Stimulated activated CD4-positive, alpha-beta T cell treated with anti-CD3 and anti-CD28 coated beads, Interleukin-4, amount 100 ng/mL, for 1 hour (primary cell): ENCODE measurements around the gene NAALADL2.
"Not testable (repeated sequence)": the region's sequence is repeated elsewhere in the genome, so short reads cannot be mapped to it uniquely, and the experiment has no call there.

Experiments used
- DNase-seq: peaks from one replicate; pipeline ENCODE4 v3.0.0-alpha.2; 2020

The NAALADL2 gene

DNA sequence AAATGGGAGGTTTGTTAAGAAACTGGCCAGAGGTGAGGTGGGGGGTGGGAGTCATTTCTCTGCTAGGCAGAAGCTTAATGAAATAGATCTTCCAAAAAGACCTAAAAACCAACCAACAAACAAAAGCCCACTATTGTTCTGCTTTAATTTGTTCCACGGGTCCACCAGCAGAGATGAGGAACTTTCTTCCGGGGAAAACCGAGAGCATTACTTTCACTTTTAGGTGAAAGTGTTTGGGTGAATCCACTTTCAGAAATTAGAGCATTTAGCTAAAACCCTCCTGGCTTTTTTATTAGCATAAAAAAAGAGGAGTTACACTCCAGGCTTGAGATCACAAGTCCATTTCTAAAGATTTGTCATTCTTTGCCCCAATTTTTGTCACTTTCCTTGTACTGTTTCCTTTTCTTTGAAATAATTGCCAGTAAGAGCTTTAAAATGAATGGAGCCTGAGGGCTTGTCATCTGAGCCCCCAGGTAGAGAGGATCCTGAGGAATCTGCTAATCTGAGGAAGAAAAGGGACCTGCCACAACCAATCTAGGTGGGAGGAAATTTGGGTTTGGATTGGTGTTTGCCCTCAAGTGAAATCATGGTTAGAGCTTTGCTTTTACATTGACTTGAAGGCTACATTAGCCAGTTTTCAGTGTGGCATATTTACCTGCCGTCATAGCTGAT, 667.6 kb downstream of the NAALADL2 start:
- DNase-seq, result no peak

DNA sequence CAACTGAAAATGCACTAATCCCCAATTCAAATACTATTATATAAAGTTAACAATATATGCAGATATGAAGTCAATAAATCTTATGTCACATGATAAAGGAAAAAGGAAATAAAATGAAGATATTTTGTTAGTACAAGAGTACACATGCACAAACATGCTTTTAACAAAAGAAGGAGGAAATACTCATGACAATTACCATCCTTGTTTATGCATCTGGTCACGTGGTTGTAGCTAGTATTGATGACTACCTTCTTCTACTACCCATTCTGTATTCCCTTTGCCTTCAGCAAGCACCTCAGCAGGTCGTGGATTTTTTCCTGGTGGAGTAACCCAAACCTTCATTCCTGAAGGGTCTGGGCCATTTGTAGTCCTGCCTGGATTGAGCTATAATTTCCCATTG, 669.6 kb downstream of the NAALADL2 start:
- DNase-seq, result not testable (repeated sequence)

DNA sequence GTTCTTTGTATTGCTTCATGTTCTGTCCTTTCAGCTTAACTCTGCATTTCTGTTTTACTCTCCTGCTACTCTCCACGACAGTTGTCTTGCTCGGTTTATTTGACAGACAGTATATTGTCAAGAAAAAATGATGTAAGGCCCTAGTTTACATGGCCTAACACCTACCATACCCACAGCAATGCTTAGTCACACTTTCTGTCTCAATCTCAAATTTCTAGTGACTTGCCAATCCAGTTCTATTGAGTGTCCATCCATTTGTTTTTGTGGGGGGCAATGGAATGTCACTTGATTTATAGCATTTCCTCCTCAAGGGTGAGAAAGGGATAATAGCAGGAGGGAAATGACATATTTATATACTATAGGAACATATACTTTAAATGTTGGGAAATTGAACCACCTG, 676.2 kb downstream of the NAALADL2 start:
- no peak for DNase-seq

- DNase-seq, result no peak
These were observed 687.0 kb downstream of the NAALADL2 start for GRCh38 chr3:175546115-175546514.

- DNase-seq, result no peak
These were observed 693.8 kb downstream of the NAALADL2 start for GRCh38 chr3:175552929-175553328.

DNA sequence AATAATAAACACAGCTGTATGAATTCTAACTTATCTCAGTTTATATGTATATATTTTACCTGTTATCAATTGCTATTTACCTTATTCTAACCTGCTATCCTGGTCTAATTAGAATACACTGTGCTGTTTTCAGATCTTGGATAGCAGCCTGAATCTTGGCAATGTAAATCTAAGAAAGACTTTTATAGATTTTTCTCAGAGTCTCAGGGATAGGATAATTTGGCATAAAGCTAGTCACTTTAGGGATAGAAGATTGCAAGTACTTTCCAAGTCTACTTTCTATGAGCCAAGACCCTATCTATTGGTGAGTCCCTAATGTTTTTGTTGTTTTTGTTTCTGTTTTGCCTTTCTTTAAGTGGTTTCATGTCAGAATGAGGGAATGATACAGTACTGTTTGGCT, 695.7 kb downstream of the NAALADL2 start:
- DNase-seq, result no peak

DNA sequence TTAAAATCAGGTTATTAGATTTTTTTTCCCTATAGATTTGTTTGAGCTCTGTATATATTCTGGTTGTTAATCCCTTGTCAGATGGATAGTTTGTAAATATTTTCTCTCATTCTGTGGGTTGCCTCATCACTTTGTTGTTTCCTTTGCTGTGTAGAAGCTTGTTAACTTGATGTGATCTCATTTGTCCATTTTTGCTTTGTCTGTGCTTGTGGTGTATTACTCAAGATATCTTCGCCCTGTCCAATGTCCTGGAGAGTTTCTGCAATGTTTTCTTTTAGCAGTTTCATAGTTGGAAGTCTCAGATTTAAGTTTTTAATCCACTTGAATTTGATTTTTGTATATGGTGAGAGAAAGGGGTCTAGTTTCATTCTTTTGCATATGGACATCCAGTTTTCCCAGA, 699.1 kb downstream of the NAALADL2 start:
- DNase-seq, result no peak

- DNase-seq, result no peak
These were observed 705.2 kb downstream of the NAALADL2 start for GRCh38 chr3:175564363-175564762.

GRCh38 chr3:175571096-175571495, 712.0 kb downstream of the NAALADL2 start:
- no peak for DNase-seq

DNA sequence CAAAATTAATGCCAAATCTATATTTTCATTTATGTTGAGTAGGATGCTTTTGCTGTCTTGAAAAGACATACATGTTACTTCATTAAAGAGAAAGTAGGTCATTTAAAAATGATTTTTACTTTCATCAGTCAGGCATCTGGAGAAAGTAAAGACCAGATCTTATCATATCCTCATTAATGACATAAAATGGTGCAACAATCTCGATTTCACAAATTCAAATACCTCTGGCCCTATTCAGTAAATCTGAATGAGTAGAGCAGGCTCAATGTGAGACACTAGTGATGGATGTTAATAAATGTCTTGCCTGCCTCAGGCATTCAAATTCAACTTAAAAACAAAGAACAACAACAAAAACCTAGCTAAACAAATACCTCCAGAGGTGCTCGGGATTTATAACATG, 714.1 kb downstream of the NAALADL2 start:
- DNase-seq, result no peak

DNA sequence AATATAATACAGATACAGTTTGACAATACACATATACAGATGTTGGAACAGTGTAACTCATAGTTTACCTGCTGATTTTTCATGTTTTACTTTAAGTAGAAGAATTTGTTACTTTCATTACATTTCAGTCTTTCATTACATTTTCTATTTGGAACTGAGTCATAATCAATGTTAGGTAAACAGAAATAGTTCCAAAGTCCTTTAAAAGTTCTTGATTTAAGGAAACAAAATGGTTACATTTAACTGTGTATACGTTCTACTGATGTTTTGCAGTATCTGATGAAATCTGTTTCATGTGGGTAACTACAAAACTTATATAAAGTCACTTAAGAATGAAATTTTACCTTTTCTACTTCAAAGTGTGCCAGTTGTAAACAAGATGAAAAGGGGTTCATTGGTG, 721.2 kb downstream of the NAALADL2 start:
- DNase-seq, result no peak

GRCh38 chr3:175585898-175586297, 726.8 kb downstream of the NAALADL2 start:
- no peak for DNase-seq

DNA sequence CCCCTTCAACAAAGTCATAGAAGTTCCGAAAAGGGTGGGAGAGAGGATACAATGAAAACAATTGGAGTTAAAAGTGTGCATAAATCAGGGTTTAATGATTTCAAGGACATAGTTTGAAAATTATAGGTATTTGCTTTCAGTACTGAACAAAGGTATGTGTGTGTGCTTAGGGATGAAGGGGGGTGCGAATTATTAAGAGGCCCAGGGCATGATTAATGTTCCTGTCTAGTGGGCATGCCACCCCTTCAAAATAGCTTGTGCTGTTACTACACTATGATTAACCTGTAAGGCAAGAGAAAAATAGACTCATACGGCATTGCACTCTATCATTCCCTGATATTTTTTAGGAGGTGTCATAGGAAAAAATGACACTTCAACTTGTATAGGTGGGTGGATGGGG, 731.6 kb downstream of the NAALADL2 start:
- no peak for DNase-seq

DNA sequence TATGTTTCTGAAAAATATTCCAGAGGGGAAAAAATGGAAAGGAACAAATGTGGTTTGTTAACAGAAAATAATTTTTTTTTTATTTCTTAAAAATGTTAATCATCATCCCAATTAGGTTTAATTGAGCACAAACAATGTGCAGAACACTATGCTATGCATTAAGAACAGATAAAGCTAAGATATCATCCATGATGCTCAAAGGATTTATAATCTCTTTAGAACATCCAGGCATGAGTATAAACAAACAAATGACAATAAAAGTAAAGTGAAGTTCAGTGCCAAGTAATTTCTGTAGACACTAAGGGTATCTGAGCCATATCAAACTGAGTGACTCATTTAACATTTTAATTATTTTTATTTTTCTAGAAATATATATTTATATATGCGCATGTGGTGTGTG, 732.2 kb downstream of the NAALADL2 start:
- no peak for DNase-seq

DNA sequence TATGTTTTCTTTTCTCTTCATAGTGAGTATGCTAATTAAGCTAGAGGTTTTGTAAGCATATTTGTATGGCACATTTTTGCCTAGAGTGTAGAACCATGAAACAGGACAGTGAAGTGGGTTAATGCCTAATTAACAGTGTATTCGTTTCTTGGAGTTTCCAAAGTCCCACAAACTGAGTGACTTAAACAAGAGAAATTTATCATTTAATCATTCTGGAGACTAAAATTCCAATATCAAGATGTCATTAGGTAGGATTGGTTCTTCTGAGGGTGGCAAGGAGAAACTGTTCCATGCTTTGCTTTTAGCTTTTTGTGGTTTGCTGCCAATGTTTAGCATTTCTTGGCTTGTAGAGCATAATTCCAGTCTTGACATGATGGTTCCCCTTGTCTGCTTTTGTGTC, 734.2 kb downstream of the NAALADL2 start:
- DNase-seq, result no peak

DNA sequence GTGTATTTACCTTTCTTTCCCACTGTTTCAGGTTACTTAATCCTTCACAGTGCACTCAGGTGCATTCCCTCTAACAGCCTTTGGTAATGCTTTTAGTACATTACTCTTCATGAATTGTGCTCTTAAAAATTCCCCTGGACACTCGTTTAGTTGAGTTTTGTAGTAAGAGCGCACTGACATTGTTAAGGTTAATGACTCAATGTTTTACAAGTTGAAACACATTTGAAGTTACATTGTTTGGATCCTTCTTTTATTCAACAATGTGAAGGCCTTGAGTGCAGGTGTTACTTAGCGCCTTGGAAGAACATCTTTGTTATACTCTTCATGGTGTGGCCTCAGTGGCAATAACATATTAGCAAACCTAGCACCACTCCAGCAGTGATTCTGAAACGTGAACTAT, 739.6 kb downstream of the NAALADL2 start:
- DNase-seq, result no peak

DNA sequence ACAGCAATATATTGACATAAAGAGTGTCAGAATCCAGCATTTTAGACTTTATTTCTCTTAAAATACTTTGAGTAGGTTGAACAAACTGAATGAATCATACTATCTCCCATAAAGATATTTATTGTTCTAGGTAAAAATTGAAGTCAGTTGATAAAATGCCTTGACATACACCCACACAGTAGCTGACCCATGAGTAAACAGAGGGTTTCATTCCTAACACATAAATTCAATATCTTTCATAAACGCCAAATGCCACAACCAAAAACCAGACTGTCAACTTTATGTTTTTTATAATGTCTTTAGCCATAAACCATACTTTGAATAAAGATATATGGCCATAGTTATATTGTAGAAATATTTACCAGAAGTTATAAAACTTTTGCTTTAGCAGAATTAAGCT, 742.4 kb downstream of the NAALADL2 start:
- no peak for DNase-seq

DNA sequence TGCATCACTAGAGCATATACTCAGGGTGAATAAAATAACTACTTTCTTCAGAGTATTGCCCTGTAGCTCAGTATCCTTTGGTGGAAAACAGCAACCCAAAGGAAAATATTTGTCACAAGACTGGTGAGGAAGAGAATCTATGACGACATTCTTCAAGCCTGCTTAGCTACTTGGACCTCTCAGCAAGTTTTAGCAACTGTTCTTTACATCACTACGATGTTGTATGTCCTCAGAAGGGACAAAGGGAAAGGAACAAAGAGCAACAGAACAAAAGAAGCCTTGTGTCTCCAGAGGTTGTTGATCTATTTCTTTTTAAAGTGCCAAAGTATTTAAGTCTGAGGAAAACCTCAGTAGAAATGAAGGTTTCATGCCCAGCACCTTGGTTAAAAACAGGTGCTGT, 746.7 kb downstream of the NAALADL2 start:
- DNase-seq, result no peak

DNA sequence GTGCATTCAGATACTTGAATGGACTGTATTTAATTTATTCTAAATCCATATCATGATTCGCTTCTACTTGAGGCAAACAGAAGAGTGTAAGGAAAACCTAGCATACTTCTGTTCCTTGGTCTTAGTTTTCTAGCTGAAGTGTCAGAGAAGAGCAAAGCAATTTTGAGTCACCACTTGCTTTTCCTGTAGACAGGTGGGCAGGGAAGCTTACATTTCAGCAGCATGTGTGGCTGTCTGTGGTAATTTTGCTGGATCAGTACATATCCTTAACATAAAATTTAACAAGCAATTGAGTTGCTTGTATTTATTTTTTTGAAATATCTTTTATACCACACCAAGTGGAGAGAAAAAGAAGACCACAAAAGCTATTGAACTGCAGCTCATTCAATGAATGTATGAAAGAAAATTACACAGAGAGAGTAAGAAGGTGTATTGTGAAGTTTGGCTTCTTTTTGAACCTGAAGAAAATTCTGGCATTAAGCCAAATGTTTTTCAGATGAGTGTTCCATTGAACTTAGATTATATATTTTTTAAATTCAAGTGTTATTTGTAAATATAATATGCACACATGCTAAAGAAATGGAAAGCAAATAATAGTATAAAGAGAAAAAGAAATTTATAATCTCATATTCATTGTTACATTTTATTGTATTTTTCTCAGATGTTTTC, 747.6 kb downstream of the NAALADL2 start:
- no peak for DNase-seq

DNA sequence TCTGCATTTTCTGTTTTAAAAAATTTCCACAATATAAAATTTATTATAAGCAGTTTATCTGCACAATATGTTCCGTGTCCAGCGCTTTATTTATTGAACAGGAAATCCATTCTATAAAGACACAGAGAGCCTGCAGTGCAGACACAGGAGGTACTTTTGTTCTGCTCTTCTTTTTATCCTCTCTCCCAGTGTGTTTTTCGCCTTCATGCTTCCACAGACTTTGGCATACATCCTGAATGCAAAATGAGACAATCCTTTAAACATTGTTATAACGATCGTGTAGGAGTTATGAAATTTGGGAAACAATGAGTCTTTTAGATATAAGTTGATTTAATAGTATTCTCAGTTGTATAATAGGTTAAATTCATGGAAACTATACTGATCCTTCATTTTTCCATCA, 749.2 kb downstream of the NAALADL2 start:
- DNase-seq, result no peak

DNA sequence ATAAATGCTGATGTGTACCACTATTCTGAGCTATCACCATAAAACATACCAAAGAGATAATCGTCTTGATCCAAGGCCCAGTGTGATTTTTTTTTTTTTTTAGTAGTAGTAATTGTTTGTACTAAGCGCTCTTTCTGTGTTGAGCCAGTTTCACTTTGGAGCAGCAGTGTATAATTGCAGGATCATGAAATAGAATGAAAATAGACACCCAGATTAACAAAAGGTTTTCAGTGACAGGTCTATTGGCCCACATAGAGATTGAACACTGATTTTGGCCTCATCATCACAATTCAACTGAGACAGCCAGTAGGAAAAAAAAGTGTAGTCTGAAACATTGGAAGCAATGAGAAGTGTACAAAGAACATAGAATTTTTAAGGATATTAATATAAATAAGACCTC, 749.8 kb downstream of the NAALADL2 start:
- DNase-seq, result no peak

DNA sequence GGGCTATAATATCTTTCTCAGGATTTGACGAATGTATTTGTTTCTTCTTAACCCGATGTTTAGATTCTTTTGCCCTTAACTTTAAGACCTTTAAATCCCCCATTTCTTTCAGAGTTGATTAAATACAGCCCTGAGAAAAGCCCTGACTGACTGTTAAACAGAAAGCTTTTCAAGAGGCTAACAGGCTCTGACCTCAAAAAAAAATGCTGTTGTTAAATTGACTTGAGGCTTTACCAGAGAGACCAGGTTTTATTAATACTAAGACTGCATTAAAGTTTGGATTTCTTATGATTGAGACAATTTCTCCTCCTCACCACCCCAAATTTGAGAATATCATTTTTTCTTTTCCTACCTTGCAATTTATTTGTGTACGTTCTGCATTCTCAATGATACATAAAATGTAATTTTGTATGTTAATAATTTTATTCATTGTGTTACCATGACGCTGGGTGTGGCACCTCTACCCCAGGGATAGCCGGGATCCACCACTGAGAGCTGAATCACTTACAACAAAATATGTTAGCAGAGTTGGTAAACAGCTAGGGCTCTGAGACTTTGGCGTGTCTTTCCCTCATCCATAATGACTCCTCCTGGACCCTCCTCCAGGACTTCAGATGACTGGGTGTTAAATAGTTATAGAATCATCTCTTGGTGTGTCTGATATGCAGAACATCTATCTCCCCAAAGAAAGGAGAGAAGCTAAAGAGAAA, 753.5 kb downstream of the NAALADL2 start:
- DNase-seq, result no peak

DNA sequence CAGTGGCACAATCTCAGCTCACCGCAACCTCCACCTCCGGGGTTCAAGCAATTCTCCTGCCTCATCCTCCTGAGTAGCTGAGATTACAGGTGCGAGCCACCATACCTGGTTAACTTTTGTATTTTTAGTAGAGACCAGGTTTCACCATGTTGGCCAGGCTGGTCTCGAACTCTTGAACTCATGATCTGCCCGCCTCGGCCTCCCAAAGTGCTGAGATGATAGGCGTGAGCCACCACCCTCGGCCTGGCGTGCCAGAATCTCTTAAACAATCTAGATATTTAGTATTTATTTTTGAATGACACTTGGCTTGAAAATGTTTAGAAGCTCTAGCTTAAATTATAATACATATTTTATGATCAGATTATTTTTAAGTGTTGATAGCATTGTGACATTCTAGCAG, 755.0 kb downstream of the NAALADL2 start:
- DNase-seq, result not testable (repeated sequence)

GRCh38 chr3:175617247-175617646, 758.1 kb downstream of the NAALADL2 start:
- DNase-seq, result no peak
